BE2C (cell line): ENCODE measurements around the gene RPS6KA2.

Experiments
- DNase-seq: peaks from one replicate; pipeline ENCODE4 v3.0.0-alpha.2; 2020
- H3K27me3 ChIP-seq: fragments of 250-450 bp; sonication (Bioruptor Pico); 2 replicates; pipeline ENCODE4 v1.5.1; 2020; ENCODE audit warnings: mild to moderate bottlenecking
- H3K36me3 ChIP-seq: fragments of 250-450 bp; sonication (Bioruptor Pico); 2 replicates; pipeline ENCODE4 v1.5.1; 2020; ENCODE audit warnings: mild to moderate bottlenecking
- H3K4me1 ChIP-seq: fragments of 250-450 bp; sonication (Bioruptor Pico); 2 replicates; pipeline ENCODE4 v1.5.1; 2020
- H3K4me3 ChIP-seq: 2 replicates; pipeline ENCODE4 v1.5.1; 2011; ENCODE audit warnings: low read depth, low read length
- H3K9me3 ChIP-seq: fragments of 250-450 bp; sonication (Bioruptor Pico); 2 replicates; pipeline ENCODE4 v1.5.1; 2020
- TF ChIP-seq, protein P1 (sequence below): IDR thresholded peaks from 2 replicates; pipeline ENCODE4 v1.5.1; 2012; ENCODE audit warnings: mild to moderate bottlenecking, low read depth, low read length

Gene RPS6KA2

GRCh38 chr6:166646716-166647115, 19.7 kb upstream of the RPS6KA2 start:
- Histone ChIP-seq H3K4me3 (no peak overlapping the region), H3K27me3 (no peaks in the 10 kb centered on the region), H3K36me3 (no peaks in the 10 kb centered on the region), H3K9me3 (no peaks in the 10 kb centered on the region; the same call in 1 of the 2 replicates), H3K4me1 (peaks cover 28% of the 10 kb centered on the region)
- TF ChIP-seq, protein P1, sequence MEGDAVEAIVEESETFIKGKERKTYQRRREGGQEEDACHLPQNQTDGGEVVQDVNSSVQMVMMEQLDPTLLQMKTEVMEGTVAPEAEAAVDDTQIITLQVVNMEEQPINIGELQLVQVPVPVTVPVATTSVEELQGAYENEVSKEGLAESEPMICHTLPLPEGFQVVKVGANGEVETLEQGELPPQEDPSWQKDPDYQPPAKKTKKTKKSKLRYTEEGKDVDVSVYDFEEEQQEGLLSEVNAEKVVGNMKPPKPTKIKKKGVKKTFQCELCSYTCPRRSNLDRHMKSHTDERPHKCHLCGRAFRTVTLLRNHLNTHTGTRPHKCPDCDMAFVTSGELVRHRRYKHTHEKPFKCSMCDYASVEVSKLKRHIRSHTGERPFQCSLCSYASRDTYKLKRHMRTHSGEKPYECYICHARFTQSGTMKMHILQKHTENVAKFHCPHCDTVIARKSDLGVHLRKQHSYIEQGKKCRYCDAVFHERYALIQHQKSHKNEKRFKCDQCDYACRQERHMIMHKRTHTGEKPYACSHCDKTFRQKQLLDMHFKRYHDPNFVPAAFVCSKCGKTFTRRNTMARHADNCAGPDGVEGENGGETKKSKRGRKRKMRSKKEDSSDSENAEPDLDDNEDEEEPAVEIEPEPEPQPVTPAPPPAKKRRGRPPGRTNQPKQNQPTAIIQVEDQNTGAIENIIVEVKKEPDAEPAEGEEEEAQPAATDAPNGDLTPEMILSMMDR, result no peak
- no peak for DNase-seq

GRCh38 chr6:166645896-166646295, 18.8 kb upstream of the RPS6KA2 start:
- Histone ChIP-seq H3K27me3 (no peaks in the 10 kb centered on the region), H3K36me3 (no peaks in the 10 kb centered on the region), H3K9me3 (no peaks in the 10 kb centered on the region; the same call in 1 of the 2 replicates), H3K4me3 (no peak overlapping the region), H3K4me1 (peaks cover 23% of the 10 kb centered on the region)
- TF ChIP-seq, protein P1, result no peak
- DNase-seq, result no peak

- TF ChIP-seq, protein P1, result no peak
- no peaks in the 10 kb centered on the region for H3K27me3 ChIP-seq
- H3K9me3 ChIP-seq, result no peaks in the 10 kb centered on the region; the same call in 1 of the 2 replicates
- no peaks in the 10 kb centered on the region for H3K36me3 ChIP-seq
- H3K4me1 ChIP-seq, result peaks cover 23% of the 10 kb centered on the region
- H3K4me3 ChIP-seq, result no peak overlapping the region
- DNase-seq, result no peak
Measured at GRCh38 chr6:166644681-166645080, 17.6 kb upstream of the RPS6KA2 start.

GRCh38 chr6:166643891-166644590, 17.0 kb upstream of the RPS6KA2 start:
- DNase-seq, result no peak
- Histone ChIP-seq H3K4me3 (no peak overlapping the region), H3K36me3 (no peaks in the 10 kb centered on the region), H3K4me1 (peaks cover 23% of the 10 kb centered on the region), H3K9me3 (no peaks in the 10 kb centered on the region; the same call in 1 of the 2 replicates), H3K27me3 (no peaks in the 10 kb centered on the region)
- TF ChIP-seq, protein P1, result no peak

GRCh38 chr6:166642646-166643045, 15.6 kb upstream of the RPS6KA2 start:
- Histone ChIP-seq H3K4me3 (no peak overlapping the region), H3K27me3 (no peaks in the 10 kb centered on the region), H3K4me1 (peaks cover 23% of the 10 kb centered on the region), H3K9me3 (no peaks in the 10 kb centered on the region; the same call in 1 of the 2 replicates), H3K36me3 (no peaks in the 10 kb centered on the region)
- DNase-seq, result no peak
- TF ChIP-seq, protein P1, result no peak

DNA sequence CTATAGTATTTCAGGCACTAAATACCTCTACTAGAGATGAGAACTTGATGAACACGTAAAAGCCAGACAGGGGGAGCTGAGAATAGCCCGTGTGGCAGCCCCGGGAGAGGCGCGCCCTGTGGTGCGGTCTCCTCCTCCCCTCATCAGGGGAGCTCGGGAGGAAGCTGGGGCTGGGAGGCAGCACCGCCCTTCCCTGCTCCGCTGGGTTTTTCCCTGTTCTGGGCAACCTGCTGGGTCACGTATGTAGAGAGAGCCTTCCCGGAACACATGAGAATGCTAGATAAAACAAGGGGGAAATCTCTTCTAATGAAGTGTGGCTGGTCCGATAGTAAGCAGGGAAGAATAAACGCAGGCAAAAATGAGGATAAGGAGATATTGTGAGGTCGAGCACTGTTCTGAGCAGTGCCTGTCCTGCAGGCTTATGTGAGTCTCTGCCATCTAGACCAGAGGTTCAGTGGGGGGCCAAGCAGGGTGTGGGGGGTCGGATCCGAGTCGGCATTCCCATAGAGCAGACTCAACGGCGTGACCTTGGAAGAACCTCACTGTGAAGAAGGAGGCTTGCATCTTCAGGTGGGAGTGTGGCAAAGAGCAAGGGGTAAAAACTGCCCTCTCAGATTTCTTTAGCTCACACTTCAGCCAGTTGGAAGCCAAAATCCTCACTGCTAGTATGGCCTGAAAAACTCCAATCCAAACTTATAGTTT, 13.4 kb upstream of the RPS6KA2 start:
- Histone ChIP-seq H3K9me3 (no peaks in the 10 kb centered on the region; the same call in 1 of the 2 replicates), H3K27me3 (no peaks in the 10 kb centered on the region), H3K36me3 (no peaks in the 10 kb centered on the region), H3K4me3 (no peak overlapping the region), H3K4me1 (peaks cover 28% of the 10 kb centered on the region)
- no peak for DNase-seq
- TF ChIP-seq, protein P1, result no peak
